ENCODE data around the gene ZBTB1.

ZBTB1 gene

DNA sequence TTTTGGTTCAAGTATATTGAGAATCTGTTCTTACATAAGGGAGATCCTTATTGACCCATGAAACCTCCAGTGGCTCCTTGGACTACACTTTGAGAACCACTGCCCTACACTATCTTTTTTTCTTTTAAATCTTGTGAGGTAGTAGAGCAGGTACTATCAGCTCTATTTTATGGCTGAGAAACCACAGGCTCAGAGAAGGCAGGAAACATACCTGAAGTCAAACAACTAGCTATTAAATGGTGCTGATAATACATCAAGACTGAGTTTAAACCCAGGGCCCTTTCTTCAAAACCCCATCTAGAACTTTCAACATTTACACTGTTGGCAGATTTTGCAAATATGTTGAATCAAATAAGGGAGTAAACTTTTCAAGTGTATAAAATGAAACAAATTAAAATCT, 7.8 kb upstream of the ZBTB1 start:
- Histone ChIP-seq H3K27me3 (ENCODE audit: control insufficient read depth, insufficient read depth, low read length) (no peaks in the 10 kb centered on the region), H3K27ac (ENCODE audit: low read length) (no peak overlapping the region), H3K4me3 (ENCODE audit: low read length) (no peak overlapping the region), H3K36me3 (ENCODE audit: control insufficient read depth, insufficient read depth, low read length) (no peaks in the 10 kb centered on the region), H3K4me1 (ENCODE audit: control insufficient read depth, insufficient read depth, low read length) (no peaks in the 10 kb centered on the region), H3K9me3 (ENCODE audit: control insufficient read depth, insufficient read depth, low read length) (no peaks in the 10 kb centered on the region)
- no peak for DNase-seq (ENCODE audit: low read depth, low spot score)

DNA sequence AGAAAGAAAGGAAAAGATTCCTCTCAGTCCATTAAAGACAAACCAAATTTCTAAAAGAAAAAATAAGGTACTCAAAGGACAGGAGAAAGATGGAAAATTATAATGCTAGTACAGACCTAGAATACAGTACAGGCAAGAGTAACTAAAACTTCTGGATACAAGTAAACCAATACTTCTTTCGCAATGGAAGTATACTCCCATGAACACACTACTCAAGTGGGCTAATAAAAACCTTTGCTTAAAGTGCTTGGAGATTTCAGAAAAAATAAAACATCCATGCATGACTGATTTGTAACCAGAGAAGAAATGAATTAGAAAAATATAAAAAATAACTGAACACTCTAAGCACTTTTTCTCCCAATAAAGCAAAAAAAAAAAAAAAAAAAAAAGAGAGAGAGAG, 4.5 kb upstream of the ZBTB1 start:
- DNase-seq (ENCODE audit: low read depth, low spot score): no peak
- H3K27me3 ChIP-seq (ENCODE audit: control insufficient read depth, insufficient read depth, low read length): no peaks in the 10 kb centered on the region
- H3K27ac ChIP-seq (ENCODE audit: low read length): no peak overlapping the region
- WGBS (ENCODE audit: insufficient coverage, insufficient read length): no CpG with 5 or more reads among the region's 1 CpG
- H3K4me1 ChIP-seq (ENCODE audit: control insufficient read depth, insufficient read depth, low read length): no peaks in the 10 kb centered on the region; the same call in 1 of the 2 replicates
- H3K9me3 ChIP-seq (ENCODE audit: control insufficient read depth, insufficient read depth, low read length): no peaks in the 10 kb centered on the region
- H3K36me3 ChIP-seq (ENCODE audit: control insufficient read depth, insufficient read depth, low read length): no peaks in the 10 kb centered on the region
- H3K4me3 ChIP-seq (ENCODE audit: low read length): no peak overlapping the region

DNA sequence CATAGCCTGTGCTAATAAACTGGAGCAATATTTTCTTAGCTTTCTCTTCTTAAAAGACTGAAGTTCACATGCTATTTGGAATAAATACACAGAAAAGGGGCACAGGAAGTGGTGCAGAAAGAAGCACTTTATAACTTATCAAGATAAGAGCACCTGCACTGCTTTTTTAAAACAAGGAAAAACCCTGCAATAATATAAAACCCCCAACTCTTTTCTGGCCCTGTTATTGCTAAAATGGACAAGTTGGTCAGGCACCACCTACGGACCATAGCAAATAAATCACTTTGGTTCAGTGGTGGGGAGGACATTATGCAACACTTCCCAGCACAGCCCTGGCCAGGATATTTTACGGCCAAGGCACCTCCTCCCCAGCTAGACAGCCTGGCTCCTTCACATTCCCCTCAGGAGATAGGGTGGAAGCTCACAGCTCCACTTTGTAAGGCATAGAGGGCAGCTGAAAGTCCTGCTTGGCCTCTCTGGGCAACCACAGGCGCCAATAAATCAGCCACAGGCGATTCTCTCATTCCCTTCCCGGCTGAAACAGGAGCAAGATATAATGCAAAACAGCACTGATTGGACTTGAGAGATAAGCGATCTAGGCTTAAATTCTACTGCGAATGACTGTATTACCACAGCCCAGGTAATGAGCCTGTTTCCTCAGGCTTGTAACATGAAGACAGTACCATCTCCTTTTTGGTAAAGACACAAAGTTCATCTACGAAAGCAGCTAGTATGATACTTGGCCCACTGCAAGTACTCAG, 3.0 kb upstream of the ZBTB1 start:
- no CpG with 5 or more reads among the region's 8 CpGs for WGBS (ENCODE audit: insufficient coverage, insufficient read length)
- no peak overlapping the region for H3K27ac ChIP-seq (ENCODE audit: low read length)
- H3K9me3 ChIP-seq (ENCODE audit: control insufficient read depth, insufficient read depth, low read length): no peaks in the 10 kb centered on the region
- H3K4me3 ChIP-seq (ENCODE audit: low read length): no peak overlapping the region
- no peak for DNase-seq (ENCODE audit: low read depth, low spot score)
- H3K4me1 ChIP-seq (ENCODE audit: control insufficient read depth, insufficient read depth, low read length): no peaks in the 10 kb centered on the region; the same call in 1 of the 2 replicates
- no peaks in the 10 kb centered on the region for H3K27me3 ChIP-seq (ENCODE audit: control insufficient read depth, insufficient read depth, low read length)
- H3K36me3 ChIP-seq (ENCODE audit: control insufficient read depth, insufficient read depth, low read length): no peaks in the 10 kb centered on the region

DNA sequence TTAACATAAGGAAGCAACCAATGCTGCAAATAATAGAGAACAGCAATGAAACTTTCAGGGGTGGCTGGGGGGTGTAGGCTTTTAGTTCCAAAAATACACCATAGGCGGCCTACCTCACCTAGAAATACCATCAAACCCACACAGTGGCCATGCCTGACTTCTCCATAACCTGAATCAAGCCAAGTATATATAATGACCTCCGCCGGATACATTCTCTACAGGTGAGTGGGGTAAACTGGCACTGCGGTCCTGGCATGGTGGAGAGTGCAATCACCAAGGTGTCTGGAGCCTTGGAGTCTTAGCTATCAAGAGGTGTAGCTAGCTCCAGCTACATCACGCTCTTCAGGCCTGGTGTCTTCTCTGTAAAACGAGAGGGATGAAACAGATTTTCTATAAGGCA, 2.1 kb upstream of the ZBTB1 start:
- no peak overlapping the region for H3K27ac ChIP-seq (ENCODE audit: low read length)
- no peak for DNase-seq (ENCODE audit: low read depth, low spot score)
- WGBS (ENCODE audit: insufficient coverage, insufficient read length): no CpG with 5 or more reads among the region's 6 CpGs
- H3K27me3 ChIP-seq (ENCODE audit: control insufficient read depth, insufficient read depth, low read length): no peaks in the 10 kb centered on the region
- H3K9me3 ChIP-seq (ENCODE audit: control insufficient read depth, insufficient read depth, low read length): no peaks in the 10 kb centered on the region
- no peaks in the 10 kb centered on the region; the same call in 1 of the 2 replicates for H3K4me1 ChIP-seq (ENCODE audit: control insufficient read depth, insufficient read depth, low read length)
- H3K36me3 ChIP-seq (ENCODE audit: control insufficient read depth, insufficient read depth, low read length): no peaks in the 10 kb centered on the region
- H3K4me3 ChIP-seq (ENCODE audit: low read length): no peak overlapping the region; the same call in 1 of the 2 replicates

DNA sequence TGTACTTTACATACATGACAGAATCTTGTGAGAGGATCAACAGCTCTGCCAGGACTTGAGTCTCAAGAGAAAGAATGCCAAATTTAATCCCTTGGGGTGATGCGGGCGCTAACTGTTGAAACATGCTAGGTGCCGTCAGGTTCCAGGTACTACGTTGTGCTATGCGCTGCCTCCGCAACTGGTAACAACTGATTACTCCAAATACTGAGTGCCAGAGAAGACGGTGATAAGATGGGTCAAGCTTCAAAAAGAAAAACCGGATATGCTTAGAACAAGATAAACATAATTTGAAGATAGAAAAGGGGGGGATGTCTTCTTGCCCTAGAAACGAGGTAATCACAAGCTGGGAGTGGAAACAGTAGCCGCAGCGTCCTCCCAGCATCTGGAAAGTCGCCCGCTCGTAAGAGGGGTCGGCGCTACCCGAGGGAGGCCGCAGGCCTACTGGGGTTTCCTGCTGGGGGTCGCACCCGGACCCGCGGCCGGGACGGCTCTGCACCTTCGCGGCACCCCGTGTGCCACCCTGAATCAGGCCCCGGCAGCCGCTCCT, 1.6 kb upstream of the ZBTB1 start:
- Histone ChIP-seq H3K27ac (ENCODE audit: low read length) (no peak overlapping the region), H3K9me3 (ENCODE audit: control insufficient read depth, insufficient read depth, low read length) (no peaks in the 10 kb centered on the region), H3K4me1 (ENCODE audit: control insufficient read depth, insufficient read depth, low read length) (no peaks in the 10 kb centered on the region; the same call in 1 of the 2 replicates), H3K27me3 (ENCODE audit: control insufficient read depth, insufficient read depth, low read length) (no peaks in the 10 kb centered on the region), H3K36me3 (ENCODE audit: control insufficient read depth, insufficient read depth, low read length) (no peaks in the 10 kb centered on the region), H3K4me3 (ENCODE audit: low read length) (peak overlapping the region; percentile 78)
- no CpG with 5 or more reads among the region's 29 CpGs for WGBS (ENCODE audit: insufficient coverage, insufficient read length)
- no peak for DNase-seq (ENCODE audit: low read depth, low spot score)

DNA sequence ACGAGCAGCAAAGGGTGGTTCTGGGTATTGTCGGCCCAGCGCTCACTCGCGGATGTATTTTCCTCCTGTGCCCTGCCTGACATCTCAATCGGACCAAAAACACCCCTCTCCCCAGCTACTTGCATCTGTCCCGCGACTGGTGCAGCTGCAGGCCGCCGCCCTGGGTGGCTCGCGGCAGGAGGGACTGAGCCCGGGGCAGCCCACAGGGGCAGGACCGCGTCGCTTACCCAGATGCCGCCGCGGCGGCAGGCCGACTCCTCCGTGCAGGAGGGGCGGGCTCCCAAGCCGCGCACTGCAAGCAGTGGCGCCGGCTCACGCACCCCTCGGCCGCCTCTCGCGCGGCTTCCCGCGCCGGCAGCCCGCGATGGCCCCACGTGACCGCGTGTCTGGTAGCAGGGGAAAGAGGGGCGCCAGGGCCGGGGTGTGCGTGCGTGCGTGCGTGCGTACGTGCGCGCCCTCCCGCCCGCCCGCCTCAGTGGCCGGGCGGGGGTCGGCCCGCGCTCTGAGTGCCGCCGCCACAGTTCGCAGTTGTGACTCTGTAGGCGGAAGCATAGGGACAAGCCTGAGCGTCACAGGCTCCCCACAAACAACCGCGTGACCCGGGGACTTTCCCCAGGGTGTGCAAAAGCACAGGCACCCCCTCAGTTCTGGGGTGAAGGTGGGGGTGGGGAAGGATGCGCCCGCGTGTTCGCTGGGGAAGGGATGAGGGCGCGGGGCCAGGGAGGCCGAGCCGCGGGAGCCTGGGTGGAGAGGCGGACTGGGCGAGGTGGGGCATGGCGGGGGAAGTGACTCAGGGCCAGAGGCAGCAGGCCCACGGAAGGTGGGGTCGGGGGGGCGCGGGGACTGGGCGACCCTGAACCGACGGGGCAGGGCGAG, 898 bp upstream of the ZBTB1 start, which contains the start of gene ZBTB25:
Gene ZBTB25 (minus strand): TSS at position 405 of the 876 bp plus-strand sequence. CDS start 13,305 bp downstream, outside the sequence.
- H3K9me3 ChIP-seq (ENCODE audit: control insufficient read depth, insufficient read depth, low read length): no peaks in the 10 kb centered on the region
- no peaks in the 10 kb centered on the region for H3K36me3 ChIP-seq (ENCODE audit: control insufficient read depth, insufficient read depth, low read length)
- DNase-seq (ENCODE audit: low read depth, low spot score): peak; percentile 48
- H3K27ac ChIP-seq (ENCODE audit: low read length): no peak within 1 kb of the TSS
- no peaks in the 10 kb centered on the region for H3K27me3 ChIP-seq (ENCODE audit: control insufficient read depth, insufficient read depth, low read length)
- WGBS (ENCODE audit: insufficient coverage, insufficient read length): no CpG with 5 or more reads among the region's 87 CpGs
- peak within 1 kb of the TSS; percentile 78 for H3K4me3 ChIP-seq (ENCODE audit: low read length)
- H3K4me1 ChIP-seq (ENCODE audit: control insufficient read depth, insufficient read depth, low read length): no peaks in the 10 kb centered on the region; the same call in none of the 2 replicates

DNA sequence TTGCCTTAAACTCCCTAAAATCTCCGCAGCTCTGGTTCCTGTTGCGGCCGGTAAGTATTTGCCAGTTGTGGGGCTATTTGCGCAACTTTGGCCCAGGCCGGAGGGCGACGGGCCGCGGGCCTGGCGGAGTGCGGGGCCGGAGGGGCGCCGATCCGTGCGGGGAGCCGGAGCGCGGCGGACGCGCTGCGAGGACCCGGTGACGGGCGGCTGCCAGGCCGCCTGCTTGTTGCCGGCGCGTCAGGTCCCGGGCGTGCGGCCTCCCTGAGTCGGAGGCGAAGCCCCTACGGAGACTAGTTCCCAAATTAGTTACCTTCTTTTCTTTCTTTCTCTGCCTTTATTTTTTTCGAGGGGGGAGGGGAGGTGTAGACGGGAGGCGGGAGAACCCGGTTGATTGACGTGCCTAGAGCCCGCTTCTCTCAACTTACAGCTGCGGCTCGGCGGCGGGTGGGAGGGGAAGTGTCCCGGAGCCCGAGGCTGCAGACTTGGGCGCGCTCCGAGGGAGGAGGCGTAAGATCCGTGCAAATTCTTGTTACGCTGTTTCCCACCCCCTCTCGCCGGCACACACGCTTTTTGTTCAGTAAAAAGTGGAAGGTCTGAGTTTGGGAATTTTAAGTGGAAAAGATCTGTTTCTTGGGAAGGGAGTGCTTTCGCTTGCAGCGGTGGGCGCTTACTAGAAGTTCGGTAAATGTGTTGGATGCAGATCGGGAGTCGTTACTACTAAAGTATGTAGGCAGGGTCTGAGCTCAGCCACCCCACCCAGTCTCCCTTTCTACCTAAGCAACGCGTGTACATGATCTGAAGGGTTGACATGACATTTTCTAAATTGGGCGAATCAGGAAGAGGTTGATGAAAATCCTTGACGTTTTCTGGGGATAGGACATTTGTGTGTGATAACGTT, 576 bp downstream of the ZBTB1 start:
- Histone ChIP-seq H3K4me3 (ENCODE audit: low read length) (peak overlapping the region; percentile 78), H3K27me3 (ENCODE audit: control insufficient read depth, insufficient read depth, low read length) (no peaks in the 10 kb centered on the region), H3K27ac (ENCODE audit: low read length) (no peak overlapping the region), H3K4me1 (ENCODE audit: control insufficient read depth, insufficient read depth, low read length) (peaks cover 2% of the 10 kb centered on the region), H3K36me3 (ENCODE audit: control insufficient read depth, insufficient read depth, low read length) (no peaks in the 10 kb centered on the region), H3K9me3 (ENCODE audit: control insufficient read depth, insufficient read depth, low read length) (no peaks in the 10 kb centered on the region)
- WGBS (ENCODE audit: insufficient coverage, insufficient read length): no CpG with 5 or more reads among the region's 68 CpGs
- DNase-seq (ENCODE audit: low read depth, low spot score): peak; percentile 57

DNA sequence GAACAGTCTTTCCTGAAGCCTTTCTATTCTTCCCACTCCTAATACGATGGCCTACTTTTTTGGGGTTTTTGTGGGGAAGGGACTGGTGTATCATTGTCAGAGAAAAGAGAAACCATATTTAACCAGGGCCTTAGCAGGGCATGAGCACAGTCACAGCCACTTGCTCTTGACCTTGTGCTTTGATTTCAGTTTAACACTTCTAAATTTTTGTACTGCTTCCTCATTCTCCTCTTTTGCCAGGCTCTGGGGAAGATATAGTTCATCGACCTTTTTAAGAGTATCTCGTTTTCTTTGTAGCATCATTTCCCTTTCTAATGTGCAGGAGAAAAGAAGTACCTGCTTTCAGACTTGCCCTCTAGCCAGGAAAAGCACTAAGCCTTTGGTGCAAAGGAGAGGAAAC, 2.2 kb downstream of the ZBTB1 start:
- Histone ChIP-seq H3K9me3 (ENCODE audit: control insufficient read depth, insufficient read depth, low read length) (no peaks in the 10 kb centered on the region), H3K36me3 (ENCODE audit: control insufficient read depth, insufficient read depth, low read length) (no peaks in the 10 kb centered on the region), H3K4me3 (ENCODE audit: low read length) (no peak overlapping the region), H3K27me3 (ENCODE audit: control insufficient read depth, insufficient read depth, low read length) (no peaks in the 10 kb centered on the region), H3K27ac (ENCODE audit: low read length) (no peak overlapping the region), H3K4me1 (ENCODE audit: control insufficient read depth, insufficient read depth, low read length) (peaks cover 2% of the 10 kb centered on the region)
- WGBS (ENCODE audit: insufficient coverage, insufficient read length): no CpG with 5 or more reads among the region's 3 CpGs
- DNase-seq (ENCODE audit: low read depth, low spot score): no peak

DNA sequence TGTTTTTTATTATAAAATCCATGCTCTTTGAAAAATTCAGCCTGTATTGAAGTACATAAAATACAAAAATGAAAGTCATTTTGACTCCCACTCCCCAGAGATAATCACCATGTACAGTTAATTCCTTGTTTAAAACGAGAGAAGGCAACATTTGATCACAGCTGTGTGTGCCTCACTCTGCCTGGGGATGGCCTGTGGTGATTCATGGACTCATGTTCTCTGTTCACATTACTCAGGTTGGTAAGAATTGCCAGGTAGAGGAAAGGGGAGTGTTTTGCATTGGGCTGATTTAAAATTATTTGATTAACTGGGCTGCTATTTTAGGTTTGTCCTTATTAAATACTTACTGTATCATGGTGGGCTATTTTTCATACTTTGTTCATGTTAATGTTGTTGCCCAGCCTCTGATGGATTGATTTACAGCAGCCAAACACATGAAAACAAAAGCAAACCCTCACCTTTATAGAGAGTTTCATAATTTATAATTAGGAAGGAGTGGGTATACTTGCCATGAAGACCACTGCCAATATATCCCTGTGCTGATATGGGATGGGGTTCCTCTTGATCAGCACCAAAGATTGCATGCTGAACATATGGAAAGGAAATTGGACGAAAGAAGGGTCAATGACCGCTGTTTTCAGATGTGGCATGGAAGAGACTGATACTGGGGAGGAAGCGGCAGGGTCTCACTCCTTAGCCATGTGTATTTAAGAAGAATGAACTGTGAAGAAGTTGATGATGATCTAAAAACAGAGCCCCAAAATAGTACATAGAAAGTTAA, 3.0 kb downstream of the ZBTB1 start:
- Histone ChIP-seq H3K4me3 (ENCODE audit: low read length) (no peak overlapping the region), H3K27me3 (ENCODE audit: control insufficient read depth, insufficient read depth, low read length) (no peaks in the 10 kb centered on the region), H3K9me3 (ENCODE audit: control insufficient read depth, insufficient read depth, low read length) (no peaks in the 10 kb centered on the region), H3K4me1 (ENCODE audit: control insufficient read depth, insufficient read depth, low read length) (peaks cover 2% of the 10 kb centered on the region; the same call in 1 of the 2 replicates), H3K36me3 (ENCODE audit: control insufficient read depth, insufficient read depth, low read length) (no peaks in the 10 kb centered on the region), H3K27ac (ENCODE audit: low read length) (no peak overlapping the region)
- no peak for DNase-seq (ENCODE audit: low read depth, low spot score)
- no CpG with 5 or more reads among the region's 4 CpGs for WGBS (ENCODE audit: insufficient coverage, insufficient read length)

Measured in iPS DF 6.9 (cell line).